Measurements from ENCODE around the gene KCTD11. TPM values are rescaled to one million over a fixed set of nuclear protein-coding genes. Genes with fewer than 3 reads are reported as not detected.

KCTD11 gene
- polyA plus RNA-seq (17.5 to 33.7 TPM (median 18.5 TPM) in 3 replicates), polyA minus RNA-seq (15.6 to 27.4 TPM (median 15.6 TPM) in 3 replicates)
- polyA plus RNA-seq (2011; ENCODE audit: low read depth) = 5.2 TPM
- polyA plus RNA-seq (2011; cell fraction: cytosol; rRNA removed) = 12.7 and 13.5 TPM in 2 replicates
- 41.9 and 42.9 TPM in 2 replicates for polyA plus RNA-seq (2011; cell fraction: nucleus; rRNA removed)
- 19.6 and 27.7 TPM in 2 replicates for polyA plus RNA-seq (2012; ENCODE audit: low replicate concordance)
- 14.2 TPM for polyA minus RNA-seq (2011; cell fraction: cytosol; rRNA and poly(A)+ RNA removed)
- 13.7 and 14.8 TPM in 2 replicates for polyA minus RNA-seq (2011; cell fraction: nucleus; rRNA and poly(A)+ RNA removed)

DNA sequence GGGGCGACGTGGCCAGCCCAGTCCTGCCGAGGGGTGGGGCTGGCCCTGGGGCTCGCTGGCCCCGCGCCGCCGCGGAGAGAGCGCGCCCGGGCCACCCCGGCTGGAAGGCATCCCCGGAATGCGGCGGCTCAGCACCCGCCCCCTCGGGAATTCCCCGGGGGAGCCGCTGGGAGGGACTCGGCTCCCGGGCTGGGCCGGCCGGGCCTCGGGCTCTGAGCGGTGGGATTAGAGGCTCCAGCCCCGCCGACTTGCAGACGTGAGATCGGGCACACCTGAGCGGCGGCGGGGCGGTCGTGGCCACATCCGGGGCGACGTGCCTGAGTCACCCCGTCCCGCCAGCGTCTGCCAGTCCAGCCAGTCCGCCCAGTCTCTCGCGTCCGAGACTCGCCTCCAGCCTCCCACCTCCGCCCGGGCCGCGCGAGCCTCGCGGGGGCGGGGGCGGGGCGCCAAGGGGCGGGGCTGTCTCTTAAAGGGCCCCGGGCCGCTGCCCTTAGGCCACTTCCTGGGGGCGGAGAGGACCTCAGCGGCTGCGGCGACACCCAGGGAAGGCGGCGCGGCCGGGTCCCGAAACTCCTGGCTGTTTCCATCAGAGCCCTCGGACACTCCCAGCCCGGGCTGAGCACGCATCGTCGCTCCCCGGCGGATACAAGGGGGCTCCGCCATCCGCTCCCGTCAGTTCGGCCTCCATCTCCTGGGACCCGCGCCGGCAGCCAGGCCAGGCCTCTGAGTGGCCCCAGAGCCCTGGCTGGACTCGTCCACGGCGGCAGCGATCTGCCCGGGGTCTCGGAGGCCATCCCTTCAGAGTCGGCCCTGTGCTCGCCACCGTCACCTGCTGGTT is at the start of gene KCTD11:
TSS of gene KCTD11 (plus strand) at position 498 of the 838 bp plus-strand sequence.
- FAIRE-seq (peak; percentile 79), DNase-seq (ENCODE audit: low read depth, low spot score) (peak; percentile 86)
- Histone ChIP-seq H3K9me3 (ENCODE audit: control insufficient read depth, low read depth, low read length) (no peaks in the 10 kb centered on the region), H3K79me2 (ENCODE audit: control insufficient read depth, insufficient read depth, low read length) (peaks cover 23% of the 10 kb centered on the region), H2AFZ (ENCODE audit: control insufficient read depth, low read length) (peak within 1 kb of the TSS; percentile 10), H3K9ac (ENCODE audit: control insufficient read depth, extremely low read depth, insufficient read depth, low read length) (peak within 1 kb of the TSS; percentile 99), H3K27ac (ENCODE audit: control insufficient read depth, insufficient read depth, low read length) (peak within 1 kb of the TSS; percentile 98), H3K27me3 (ENCODE audit: control insufficient read depth, extremely low read depth, insufficient read depth, low read length) (no peaks in the 10 kb centered on the region), H4K20me1 (ENCODE audit: control insufficient read depth, extremely low read depth, insufficient read depth, low read length) (no peaks in the 10 kb centered on the region), H3K9me1 (ENCODE audit: control insufficient read depth, extremely low read depth, insufficient read depth, low read length) (no peaks in the 10 kb centered on the region), H3K4me1 (ENCODE audit: control insufficient read depth, extremely low read depth, insufficient read depth, low read length) (peaks cover 40% of the 10 kb centered on the region), H3K4me3 (ENCODE audit: control insufficient read depth in 2 of 3, extremely low read depth in 1 of 3, insufficient read depth in 2 of 3, low read depth in 1 of 3, low read length in 3 of 3) (peak within 1 kb of the TSS; percentile 58 to 94 (median 86)), H3K4me2 (ENCODE audit: control insufficient read depth, extremely low read depth, insufficient read depth, low read depth, low read length) (peak within 1 kb of the TSS; percentile 95), H3K36me3 (ENCODE audit: control insufficient read depth in 2 of 2, extremely low read depth in 1 of 2, insufficient read depth in 2 of 2, low read length in 2 of 2) (no peaks in the 10 kb centered on the region)
- no peak for TF ChIP-seq EZH2 (IDR thresholded peaks at IDR 0.05; ENCODE audit: low read length)
- TF ChIP-seq, protein P1, sequence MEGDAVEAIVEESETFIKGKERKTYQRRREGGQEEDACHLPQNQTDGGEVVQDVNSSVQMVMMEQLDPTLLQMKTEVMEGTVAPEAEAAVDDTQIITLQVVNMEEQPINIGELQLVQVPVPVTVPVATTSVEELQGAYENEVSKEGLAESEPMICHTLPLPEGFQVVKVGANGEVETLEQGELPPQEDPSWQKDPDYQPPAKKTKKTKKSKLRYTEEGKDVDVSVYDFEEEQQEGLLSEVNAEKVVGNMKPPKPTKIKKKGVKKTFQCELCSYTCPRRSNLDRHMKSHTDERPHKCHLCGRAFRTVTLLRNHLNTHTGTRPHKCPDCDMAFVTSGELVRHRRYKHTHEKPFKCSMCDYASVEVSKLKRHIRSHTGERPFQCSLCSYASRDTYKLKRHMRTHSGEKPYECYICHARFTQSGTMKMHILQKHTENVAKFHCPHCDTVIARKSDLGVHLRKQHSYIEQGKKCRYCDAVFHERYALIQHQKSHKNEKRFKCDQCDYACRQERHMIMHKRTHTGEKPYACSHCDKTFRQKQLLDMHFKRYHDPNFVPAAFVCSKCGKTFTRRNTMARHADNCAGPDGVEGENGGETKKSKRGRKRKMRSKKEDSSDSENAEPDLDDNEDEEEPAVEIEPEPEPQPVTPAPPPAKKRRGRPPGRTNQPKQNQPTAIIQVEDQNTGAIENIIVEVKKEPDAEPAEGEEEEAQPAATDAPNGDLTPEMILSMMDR (optimal IDR thresholded peaks at IDR 0.05 in 1 of 3, IDR thresholded peaks at IDR 0.05 in 1 of 3, conservative IDR thresholded peaks at IDR 0.05 in 1 of 3; ENCODE audit: extremely low read depth in 1 of 3, insufficient read depth in 2 of 3, low read length in 3 of 3) = peak in 1 of 3 experiments; percentile 73
- dilution Hi-C loops (cut with MboI; ENCODE audit: extremely low pct_ligation_motif_present, low sequenced_read_pairs) = no loop called here

GRCh38 chr17:7304179-7304578 is 47.8 kb upstream of the KCTD11 start:
- H3K4me3 ChIP-seq (ENCODE audit: control insufficient read depth in 2 of 3, extremely low read depth in 1 of 3, insufficient read depth in 2 of 3, low read depth in 1 of 3, low read length in 3 of 3) = no peak overlapping the region
- H3K4me2 ChIP-seq (ENCODE audit: control insufficient read depth, extremely low read depth, insufficient read depth, low read depth, low read length) = no peak overlapping the region
- H3K79me2 ChIP-seq (ENCODE audit: control insufficient read depth, insufficient read depth, low read length) = peaks cover 17% of the 10 kb centered on the region
- H2AFZ ChIP-seq (ENCODE audit: control insufficient read depth, low read length) = no peak overlapping the region
- no peak overlapping the region for H3K9ac ChIP-seq (ENCODE audit: control insufficient read depth, extremely low read depth, insufficient read depth, low read length)
- H3K4me1 ChIP-seq (ENCODE audit: control insufficient read depth, extremely low read depth, insufficient read depth, low read length) = peaks cover 5% of the 10 kb centered on the region
- DNase-seq (ENCODE audit: low read depth, low spot score) = no peak
- no peaks in the 10 kb centered on the region for H3K9me3 ChIP-seq (ENCODE audit: control insufficient read depth, low read depth, low read length)
- FAIRE-seq = no peak
- dilution Hi-C loops (cut with MboI; ENCODE audit: extremely low pct_ligation_motif_present, low sequenced_read_pairs) = no loop called here
- no peak for TF ChIP-seq EZH2 (IDR thresholded peaks at IDR 0.05; ENCODE audit: low read length)
- TF ChIP-seq, protein P1 (optimal IDR thresholded peaks at IDR 0.05 in 1 of 3, IDR thresholded peaks at IDR 0.05 in 1 of 3, conservative IDR thresholded peaks at IDR 0.05 in 1 of 3; ENCODE audit: extremely low read depth in 1 of 3, insufficient read depth in 2 of 3, low read length in 3 of 3) = no peak
- no peaks in the 10 kb centered on the region for H3K9me1 ChIP-seq (ENCODE audit: control insufficient read depth, extremely low read depth, insufficient read depth, low read length)
- peaks cover 8% of the 10 kb centered on the region for H4K20me1 ChIP-seq (ENCODE audit: control insufficient read depth, extremely low read depth, insufficient read depth, low read length)
- no peaks in the 10 kb centered on the region for H3K27me3 ChIP-seq (ENCODE audit: control insufficient read depth, extremely low read depth, insufficient read depth, low read length)
- peaks cover 1 to 2% of the 10 kb centered on the region in 2 experiments for H3K36me3 ChIP-seq (ENCODE audit: control insufficient read depth in 2 of 2, extremely low read depth in 1 of 2, insufficient read depth in 2 of 2, low read length in 2 of 2)
- no peak overlapping the region for H3K27ac ChIP-seq (ENCODE audit: control insufficient read depth, insufficient read depth, low read length)

All from keratinocyte (primary cell).